K562 (cell line): ENCODE data around the gene TNPO3.

Experiments
- BACH1 ChIP-seq: fragments of 200-800 bp; sonication (Bioruptor generic); IDR thresholded peaks from 2 replicates; pipeline ENCODE4 v1.6.1; 2016; ENCODE audit warnings: missing genetic modification characterization, missing compliant biosample characterization
- CBX2 ChIP-seq: fragments of 200-600 bp; sonication (generic); IDR thresholded peaks from one replicate; pipeline ENCODE4 v1.6.1; 2012; ENCODE audit warnings: mild to moderate bottlenecking, low read length, inconsistent platforms; ENCODE audit not compliant: insufficient read depth, poor library complexity, severe bottlenecking
- CEBPB ChIP-seq: fragments of 450-650 bp; IDR thresholded peaks from 2 replicates; pipeline ENCODE4 v1.6.1; 2016; ENCODE audit warnings: missing genetic modification characterization, missing compliant biosample characterization
- HMG20B ChIP-seq: fragments of 250-450 bp; sonication (Bioruptor Pico); IDR thresholded peaks from 2 replicates; pipeline ENCODE4 v1.5.0; 2021; ENCODE audit warnings: mild to moderate bottlenecking
- POLR2A ChIP-seq: fragments of 450-650 bp; conservative IDR thresholded peaks from 2 replicates; pipeline ENCODE4 v1.6.1; 2016
- POLR3A ChIP-seq: IDR thresholded peaks from 2 replicates; pipeline ENCODE4 v1.6.1; 2011; ENCODE audit warnings: borderline replicate concordance, mild to moderate bottlenecking, moderate library complexity; ENCODE audit not compliant: insufficient read length, insufficient read depth; ENCODE audit errors: extremely low read depth
- TF ChIP-seq, protein P1 (sequence below), 3 experiments: IDR thresholded peaks in 2 of 3; conservative IDR thresholded peaks in 1 of 3; 2 replicates each; pipeline ENCODE4 v1.5.1; 2011 to 2012; ENCODE audit warnings: low read length in 3 of 3, mild to moderate bottlenecking in 3 of 3, control low read depth in 2 of 3, improper control_type of control experiment in 1 of 3, inconsistent platforms in 1 of 3, low read depth in 1 of 3, mixed read lengths in 1 of 3, moderate library complexity in 1 of 3; ENCODE audit not compliant: insufficient read depth in 2 of 3

- TF ChIP-seq, protein P1, sequence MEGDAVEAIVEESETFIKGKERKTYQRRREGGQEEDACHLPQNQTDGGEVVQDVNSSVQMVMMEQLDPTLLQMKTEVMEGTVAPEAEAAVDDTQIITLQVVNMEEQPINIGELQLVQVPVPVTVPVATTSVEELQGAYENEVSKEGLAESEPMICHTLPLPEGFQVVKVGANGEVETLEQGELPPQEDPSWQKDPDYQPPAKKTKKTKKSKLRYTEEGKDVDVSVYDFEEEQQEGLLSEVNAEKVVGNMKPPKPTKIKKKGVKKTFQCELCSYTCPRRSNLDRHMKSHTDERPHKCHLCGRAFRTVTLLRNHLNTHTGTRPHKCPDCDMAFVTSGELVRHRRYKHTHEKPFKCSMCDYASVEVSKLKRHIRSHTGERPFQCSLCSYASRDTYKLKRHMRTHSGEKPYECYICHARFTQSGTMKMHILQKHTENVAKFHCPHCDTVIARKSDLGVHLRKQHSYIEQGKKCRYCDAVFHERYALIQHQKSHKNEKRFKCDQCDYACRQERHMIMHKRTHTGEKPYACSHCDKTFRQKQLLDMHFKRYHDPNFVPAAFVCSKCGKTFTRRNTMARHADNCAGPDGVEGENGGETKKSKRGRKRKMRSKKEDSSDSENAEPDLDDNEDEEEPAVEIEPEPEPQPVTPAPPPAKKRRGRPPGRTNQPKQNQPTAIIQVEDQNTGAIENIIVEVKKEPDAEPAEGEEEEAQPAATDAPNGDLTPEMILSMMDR (IDR thresholded peaks at IDR 0.05 in 2 of 3, conservative IDR thresholded peaks at IDR 0.05 in 1 of 3; ENCODE audit: insufficient read depth in 2 of 3, low read depth in 1 of 3, low read length in 3 of 3), result no peak
- TF ChIP-seq CBX2, result no peak
- TF ChIP-seq HMG20B (CRISPR knock-in tag), result no peak
- no peak for TF ChIP-seq BACH1 (tag)
- no peak for TF ChIP-seq CEBPB (tag)
- no peak for TF ChIP-seq POLR3A
- TF ChIP-seq POLR2A, result no peak
Measured at GRCh38 chr7:128918016-128918665, 136.8 kb downstream of the TNPO3 start.
